ENCODE results near the gene ZBTB16.
A peak's percentile ranks its signal among the peaks of the same experiment; 100 is the strongest.

The ZBTB16 gene

GRCh38 chr11:114257621-114258558 lies 198.4 kb downstream of the ZBTB16 start:
- DNase-seq (ENCODE audit: low spot score) (peak; percentile 44), FAIRE-seq (no peak)

- DNase-seq (ENCODE audit: low spot score) (no peak), FAIRE-seq (no peak)
These were observed 199.2 kb downstream of the ZBTB16 start for GRCh38 chr11:114258696-114259095.

GRCh38 chr11:114259124-114259526 lies 199.6 kb downstream of the ZBTB16 start:
- DNase-seq (ENCODE audit: low spot score) (no peak), FAIRE-seq (no peak)

- DNase-seq (ENCODE audit: low spot score) (no peak), FAIRE-seq (no peak)
These were observed 200.1 kb downstream of the ZBTB16 start for GRCh38 chr11:114259551-114259983.

GRCh38 chr11:114260077-114260476 lies 200.6 kb downstream of the ZBTB16 start:
- DNase-seq (ENCODE audit: low spot score) (no peak), FAIRE-seq (no peak)

GRCh38 chr11:114260483-114260882 lies 201.0 kb downstream of the ZBTB16 start:
- FAIRE-seq (no peak), DNase-seq (ENCODE audit: low spot score) (no peak)

- no peak for DNase-seq (ENCODE audit: low spot score)
- no peak for FAIRE-seq
These were observed 202.3 kb downstream of the ZBTB16 start for GRCh38 chr11:114261791-114262190.

- DNase-seq (ENCODE audit: low spot score) = peak; percentile 80
- peak; percentile 97 for FAIRE-seq
These were observed 203.4 kb downstream of the ZBTB16 start for GRCh38 chr11:114262681-114263512.

- FAIRE-seq (no peak), DNase-seq (ENCODE audit: low spot score) (no peak)
These were observed 204.1 kb downstream of the ZBTB16 start for GRCh38 chr11:114263513-114264170.

GRCh38 chr11:114264381-114264780 lies 204.9 kb downstream of the ZBTB16 start:
- FAIRE-seq (no peak), DNase-seq (ENCODE audit: low spot score) (no peak)

- no peak for DNase-seq (ENCODE audit: low spot score)
- FAIRE-seq = peak; percentile 32
These were observed 205.8 kb downstream of the ZBTB16 start for GRCh38 chr11:114265122-114265878.

GRCh38 chr11:114269498-114269897 lies 210.0 kb downstream of the ZBTB16 start:
- no peak for DNase-seq (ENCODE audit: low spot score)
- no peak for FAIRE-seq

GRCh38 chr11:114270531-114271270 lies 211.2 kb downstream of the ZBTB16 start:
- FAIRE-seq (no peak), DNase-seq (ENCODE audit: low spot score) (no peak)

GRCh38 chr11:114271316-114271715 lies 211.8 kb downstream of the ZBTB16 start:
- no peak for FAIRE-seq
- DNase-seq (ENCODE audit: low spot score) = no peak

GRCh38 chr11:114272311-114272710 lies 212.8 kb downstream of the ZBTB16 start:
- FAIRE-seq (no peak), DNase-seq (ENCODE audit: low spot score) (no peak)

- DNase-seq (ENCODE audit: low spot score) (no peak), FAIRE-seq (no peak)
These were observed 213.6 kb downstream of the ZBTB16 start for GRCh38 chr11:114273071-114273470.

GRCh38 chr11:114273890-114274635 lies 214.6 kb downstream of the ZBTB16 start:
- no peak for FAIRE-seq
- no peak for DNase-seq (ENCODE audit: low spot score)

GRCh38 chr11:114274637-114275036 lies 215.1 kb downstream of the ZBTB16 start:
- DNase-seq (ENCODE audit: low spot score) (no peak), FAIRE-seq (no peak)

GRCh38 chr11:114275280-114275679 lies 215.8 kb downstream of the ZBTB16 start:
- FAIRE-seq (no peak), DNase-seq (ENCODE audit: low spot score) (no peak)

Data from urothelium cell line (cell line).